ENCODE data around the gene RPUSD1.

GRCh38 chr16:775236-775796, 12.9 kb downstream of the RPUSD1 start:
- TF ChIP-seq, protein P1, sequence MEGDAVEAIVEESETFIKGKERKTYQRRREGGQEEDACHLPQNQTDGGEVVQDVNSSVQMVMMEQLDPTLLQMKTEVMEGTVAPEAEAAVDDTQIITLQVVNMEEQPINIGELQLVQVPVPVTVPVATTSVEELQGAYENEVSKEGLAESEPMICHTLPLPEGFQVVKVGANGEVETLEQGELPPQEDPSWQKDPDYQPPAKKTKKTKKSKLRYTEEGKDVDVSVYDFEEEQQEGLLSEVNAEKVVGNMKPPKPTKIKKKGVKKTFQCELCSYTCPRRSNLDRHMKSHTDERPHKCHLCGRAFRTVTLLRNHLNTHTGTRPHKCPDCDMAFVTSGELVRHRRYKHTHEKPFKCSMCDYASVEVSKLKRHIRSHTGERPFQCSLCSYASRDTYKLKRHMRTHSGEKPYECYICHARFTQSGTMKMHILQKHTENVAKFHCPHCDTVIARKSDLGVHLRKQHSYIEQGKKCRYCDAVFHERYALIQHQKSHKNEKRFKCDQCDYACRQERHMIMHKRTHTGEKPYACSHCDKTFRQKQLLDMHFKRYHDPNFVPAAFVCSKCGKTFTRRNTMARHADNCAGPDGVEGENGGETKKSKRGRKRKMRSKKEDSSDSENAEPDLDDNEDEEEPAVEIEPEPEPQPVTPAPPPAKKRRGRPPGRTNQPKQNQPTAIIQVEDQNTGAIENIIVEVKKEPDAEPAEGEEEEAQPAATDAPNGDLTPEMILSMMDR (IDR thresholded peaks at IDR 0.05) = no peak
- TF ChIP-seq POLR2A (IDR thresholded peaks at IDR 0.05) = no peak
- no peak for TF ChIP-seq POLR2AphosphoS5 (IDR thresholded peaks at IDR 0.05)

All from sigmoid colon (tissue), 4 donors.